ENCODE data around the gene BUD31.

DNA sequence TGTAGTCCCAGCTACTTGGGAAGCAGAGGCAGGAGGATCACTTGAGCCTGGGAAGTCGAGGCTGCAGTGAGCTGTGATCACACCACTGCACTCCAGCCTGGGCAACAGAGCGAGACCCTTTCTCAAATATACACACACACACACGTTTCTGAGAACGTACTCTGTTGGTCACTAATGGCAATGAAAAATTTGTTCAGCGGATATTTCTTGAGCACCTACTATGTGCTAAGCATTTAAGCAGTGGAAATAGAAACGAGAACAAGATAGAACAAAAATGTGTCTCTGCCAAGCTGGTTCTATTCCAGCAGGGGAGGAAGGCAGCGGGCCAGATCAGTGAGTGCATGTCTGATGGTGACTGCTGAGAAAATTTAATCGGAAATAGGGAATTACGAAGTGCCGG lies 25.6 kb upstream of the BUD31 start:
- TF ChIP-seq POLR2A (IDR thresholded peaks at IDR 0.05; ENCODE audit: low read depth) (no peak), CTCF (IDR thresholded peaks at IDR 0.05) (no peak), POLR2AphosphoS5 (IDR thresholded peaks at IDR 0.05) (no peak), EP300 (IDR thresholded peaks at IDR 0.05) (no peak)
